OCI-LY3 (cell line): ENCODE measurements around the gene TTC39A.

Source experiments
- H2AFZ ChIP-seq: fragments of 200-600, 300-600 bp; shearing (Covaris generic); 2 replicates; pipeline ENCODE4 v1.6.0; 2014; ENCODE audit warnings: antibody characterized with exemption, low read depth, low read length
- H3K27ac ChIP-seq: fragments of 200-600, 300-600 bp; sonication (generic); 2 replicates; pipeline ENCODE4 v1.5.1; 2014; ENCODE audit warnings: mild to moderate bottlenecking, low read length, moderate library complexity, mixed read lengths
- H3K27me3 ChIP-seq: fragments of 200-600, 300-600 bp; sonication (generic); 2 replicates; pipeline ENCODE4 v1.6.1; 2014; ENCODE audit warnings: low read depth, low read length, mixed read lengths
- H3K36me3 ChIP-seq: fragments of 200-600, 300-600 bp; sonication (generic); replicated peaks from 2 replicates; pipeline ENCODE3; 2014; ENCODE audit warnings: low read depth, low read length, mixed read lengths
- H3K4me1 ChIP-seq: fragments of 300-600, 200-600 bp; sonication (generic); 2 replicates; pipeline ENCODE4 v1.6.1; 2014; ENCODE audit warnings: low read length, mixed read lengths
- H3K4me2 ChIP-seq: fragments of 200-600, 300-600 bp; sonication (generic); 2 replicates; pipeline ENCODE4 v1.6.1; 2014; ENCODE audit warnings: low read length, mixed read lengths
- H3K4me3 ChIP-seq: fragments of 300-600, 200-600 bp; sonication (generic); 2 replicates; pipeline ENCODE4 v1.5.1; 2014; ENCODE audit warnings: antibody characterized with exemption, mild to moderate bottlenecking, low read length, moderate library complexity
- H3K79me2 ChIP-seq: fragments of 300-600, 200-600 bp; shearing (Covaris generic); 2 replicates; pipeline ENCODE4 v1.6.1; 2014; ENCODE audit warnings: mild to moderate bottlenecking, low read length, mixed read lengths
- H3K9ac ChIP-seq: fragments of 300-600, 200-600 bp; shearing (Covaris generic); 2 replicates; pipeline ENCODE4 v1.6.0; 2014; ENCODE audit warnings: mild to moderate bottlenecking, low read length, moderate library complexity
- H3K9me3 ChIP-seq: fragments of 200-600, 300-600 bp; shearing (Covaris generic); 2 replicates; pipeline ENCODE4 v1.6.1; 2014; ENCODE audit warnings: low read length, mixed read lengths; ENCODE audit not compliant: insufficient read depth
- H4K20me1 ChIP-seq: fragments of 200-600, 300-600 bp; sonication (generic); 2 replicates; pipeline ENCODE4 v1.6.1; 2016; ENCODE audit warnings: low read length, mixed read lengths; ENCODE audit not compliant: insufficient read depth
- CTCF ChIP-seq: fragments of 200-600, 300-600 bp; sonication (generic); IDR thresholded peaks from 2 replicates; pipeline ENCODE4 v1.5.1; 2014; ENCODE audit warnings: antibody characterized with exemption, low read length, low read depth
- EZH2phosphoT487 ChIP-seq: fragments of 200-600 bp; shearing (Covaris generic); IDR thresholded peaks from 2 replicates; pipeline ENCODE4 v1.6.1; 2018; ENCODE audit warnings: antibody characterized with exemption, mixed run types, low read depth

Gene TTC39A

DNA sequence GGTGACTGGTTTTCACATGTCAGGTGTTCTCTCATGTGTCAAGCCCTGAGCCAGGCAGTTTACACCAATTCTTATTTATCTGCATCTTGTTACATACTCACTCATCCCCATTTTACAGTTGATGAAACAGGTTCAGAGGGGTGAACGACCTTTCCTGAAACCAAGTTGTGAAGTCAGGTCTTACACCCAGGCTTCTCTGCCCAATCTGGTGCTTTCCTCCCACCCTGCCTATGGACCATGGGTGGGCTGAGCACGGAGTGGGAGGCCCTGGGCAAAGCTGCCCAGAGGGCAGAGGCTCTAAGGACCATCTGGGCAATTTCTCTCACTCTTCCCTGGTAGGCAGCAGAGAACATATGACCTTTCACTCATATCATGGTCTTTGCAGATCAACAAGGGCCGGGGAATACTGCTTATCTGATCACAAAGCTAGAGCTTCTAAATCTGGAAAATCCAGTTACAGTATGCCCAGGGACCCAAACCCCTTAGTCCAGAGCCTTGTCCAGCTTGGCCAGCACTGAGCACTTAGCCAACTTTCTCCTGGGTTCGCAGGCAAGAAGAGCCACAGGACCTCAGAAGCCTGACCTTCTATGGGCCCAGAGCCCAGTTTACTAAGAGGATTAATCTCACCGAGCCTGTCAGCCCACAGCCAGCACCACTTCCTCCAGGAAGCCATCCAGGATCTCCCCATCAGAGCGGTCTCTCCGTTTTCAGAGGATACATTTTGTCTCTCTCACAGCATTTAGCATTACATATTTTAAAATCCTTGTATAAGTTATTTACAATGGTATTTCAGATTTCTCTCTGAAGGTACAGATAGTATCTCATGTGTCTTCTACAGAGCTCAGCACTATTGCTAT is 16.0 kb upstream of the TTC39A start:
- peaks cover 17% of the 10 kb centered on the region for H3K4me1 ChIP-seq
- no peak for TF ChIP-seq EZH2phosphoT487
- no peak overlapping the region for H3K4me2 ChIP-seq
- no peaks in the 10 kb centered on the region for H3K27me3 ChIP-seq
- no peaks in the 10 kb centered on the region for H4K20me1 ChIP-seq
- H3K79me2 ChIP-seq: no peaks in the 10 kb centered on the region
- no peak overlapping the region for H3K4me3 ChIP-seq
- no peak overlapping the region for H3K9ac ChIP-seq
- H2AFZ ChIP-seq: no peak overlapping the region
- no peaks in the 10 kb centered on the region for H3K9me3 ChIP-seq
- H3K36me3 ChIP-seq: no peaks in the 10 kb centered on the region
- H3K27ac ChIP-seq: no peak overlapping the region

DNA sequence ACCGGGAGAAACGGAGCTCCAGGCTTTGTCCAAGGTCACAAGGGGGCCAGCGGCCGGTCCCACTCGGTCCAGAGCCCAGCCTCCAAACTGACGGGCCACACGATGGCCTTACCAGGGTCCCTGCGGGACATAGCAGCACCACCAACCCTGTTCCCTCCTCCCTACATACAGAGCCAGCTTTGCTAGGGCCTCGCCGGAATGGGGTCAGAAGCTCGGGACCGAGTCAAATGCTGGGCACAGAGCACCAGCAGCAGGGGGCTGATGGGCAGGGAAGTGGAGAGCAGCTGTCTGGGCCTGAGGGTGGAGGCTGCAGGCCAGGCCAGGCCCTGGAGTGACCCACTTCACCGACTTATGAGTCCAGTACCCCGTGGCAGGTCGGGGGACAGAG is 14.9 kb upstream of the TTC39A start:
- Histone ChIP-seq H4K20me1 (no peaks in the 10 kb centered on the region), H3K9ac (no peak overlapping the region), H3K36me3 (no peaks in the 10 kb centered on the region), H3K4me3 (no peak overlapping the region), H3K4me1 (peaks cover 20% of the 10 kb centered on the region), H3K27me3 (no peaks in the 10 kb centered on the region), H3K27ac (no peak overlapping the region), H2AFZ (no peak overlapping the region), H3K4me2 (no peak overlapping the region), H3K9me3 (no peaks in the 10 kb centered on the region), H3K79me2 (no peaks in the 10 kb centered on the region)
- TF ChIP-seq EZH2phosphoT487 (no peak), CTCF (no peak)

DNA sequence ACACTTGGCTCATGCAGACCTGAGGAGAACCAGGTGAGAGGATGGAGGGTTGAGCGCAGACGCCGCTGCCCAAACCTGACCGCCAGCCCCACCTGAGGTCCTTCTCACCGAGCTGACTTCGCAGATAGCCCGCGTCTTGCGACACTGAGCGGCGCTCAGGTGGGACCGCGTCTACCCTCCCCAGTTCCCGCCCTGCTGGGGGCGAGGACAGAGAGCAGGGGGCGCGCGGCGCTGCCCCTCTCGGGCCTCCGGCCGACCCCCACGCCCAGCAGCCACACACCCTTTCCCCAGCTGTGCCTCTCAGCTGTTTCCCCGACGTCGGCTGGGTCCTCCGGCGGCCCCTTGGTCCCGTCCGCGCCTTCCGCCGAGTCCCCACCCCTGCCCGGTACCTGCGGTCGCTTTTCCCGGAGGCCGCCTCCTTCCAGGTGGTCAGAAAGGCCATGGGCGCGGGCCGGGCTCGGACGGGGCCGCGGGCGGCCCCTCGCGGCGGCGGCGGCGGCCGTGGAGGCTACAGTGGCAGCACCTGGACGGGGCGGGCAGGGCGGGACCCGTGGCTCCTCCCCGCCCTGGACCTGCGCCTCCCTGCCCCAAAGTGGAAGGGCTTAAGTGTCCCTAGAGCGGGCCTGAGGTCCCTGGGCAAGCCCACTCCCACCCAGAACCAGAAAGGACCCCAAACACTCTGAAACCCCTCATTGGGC is 14.4 kb upstream of the TTC39A start:
- no peaks in the 10 kb centered on the region for H4K20me1 ChIP-seq
- TF ChIP-seq EZH2phosphoT487 (no peak), CTCF (no peak)
- peaks cover 20% of the 10 kb centered on the region for H3K4me1 ChIP-seq
- H3K79me2 ChIP-seq: no peaks in the 10 kb centered on the region
- no peak overlapping the region for H3K9ac ChIP-seq
- H3K36me3 ChIP-seq: no peaks in the 10 kb centered on the region
- H3K9me3 ChIP-seq: no peaks in the 10 kb centered on the region
- no peak overlapping the region for H3K27ac ChIP-seq
- no peak overlapping the region for H2AFZ ChIP-seq
- no peaks in the 10 kb centered on the region for H3K27me3 ChIP-seq
- H3K4me2 ChIP-seq: no peak overlapping the region
- no peak overlapping the region for H3K4me3 ChIP-seq

GRCh38 chr1:51344276-51344601 is 13.9 kb upstream of the TTC39A start:
- Histone ChIP-seq H3K4me1 (peaks cover 20% of the 10 kb centered on the region), H3K36me3 (no peaks in the 10 kb centered on the region), H3K27me3 (no peaks in the 10 kb centered on the region), H3K9me3 (no peaks in the 10 kb centered on the region), H3K4me3 (no peak overlapping the region), H3K4me2 (no peak overlapping the region), H3K79me2 (no peaks in the 10 kb centered on the region), H3K9ac (no peak overlapping the region), H4K20me1 (no peaks in the 10 kb centered on the region), H2AFZ (no peak overlapping the region), H3K27ac (no peak overlapping the region)
- no peak for TF ChIP-seq CTCF
- TF ChIP-seq EZH2phosphoT487: no peak
